Mesodermal cell (in vitro differentiated cells): ENCODE data around the gene BMP6.
A peak's percentile ranks its signal among the peaks of the same experiment; 100 is the strongest.

Source experiments
- H3K27ac ChIP-seq: 2 replicates; pipeline ENCODE4 v1.7.0; 2013; ENCODE audit warnings: mild to moderate bottlenecking, low read depth, low read length, moderate library complexity; ENCODE audit not compliant: severe bottlenecking
- H3K36me3 ChIP-seq: 2 replicates; pipeline ENCODE4 v1.7.1; 2013; ENCODE audit warnings: mild to moderate bottlenecking, low read length, moderate library complexity; ENCODE audit not compliant: control insufficient read depth, insufficient read depth
- H3K4me1 ChIP-seq: one replicate; pipeline ENCODE4 v1.7.1; 2013; ENCODE audit warnings: mild to moderate bottlenecking, low read length; ENCODE audit not compliant: insufficient read depth, control insufficient read depth, poor library complexity, severe bottlenecking
- H3K4me3 ChIP-seq: 2 replicates; pipeline ENCODE4 v1.7.0; 2013; ENCODE audit warnings: low read length, control low read depth, mild to moderate bottlenecking; ENCODE audit not compliant: insufficient read depth, poor library complexity, severe bottlenecking; ENCODE audit errors: extremely low read depth
- H3K9me3 ChIP-seq: 2 replicates; pipeline ENCODE4 v1.7.1; 2013; ENCODE audit warnings: mild to moderate bottlenecking, low read length, moderate library complexity; ENCODE audit not compliant: control insufficient read depth
- WGBS, 2 experiments: methylation state at CpG; one replicate each; pipeline ENCODE4 v1.1.5; 2013; ENCODE audit warnings: missing lambda C conversion rate in 2 of 2; ENCODE audit not compliant: insufficient coverage in 2 of 2; 5-methylcytosine and 5-hydroxymethylcytosine counted together

Gene BMP6

GRCh38 chr6:7730001-7730783, 4.3 kb downstream of the BMP6 start:
- H3K4me1 ChIP-seq = peaks cover 19% of the 10 kb centered on the region
- H3K27ac ChIP-seq = peak overlapping the region; percentile 41
- 100% methylated on average over 1 of the region's 5 CpGs; no CpG with 5 or more reads in 1 of the 2 experiments for WGBS, 2 experiments
- H3K4me3 ChIP-seq = peak overlapping the region; percentile 50
- H3K9me3 ChIP-seq = no peaks in the 10 kb centered on the region
- peaks cover 23% of the 10 kb centered on the region for H3K36me3 ChIP-seq

- Histone ChIP-seq H3K4me3 (no peak overlapping the region), H3K27ac (peak overlapping the region; percentile 41), H3K4me1 (peaks cover 19% of the 10 kb centered on the region), H3K9me3 (no peaks in the 10 kb centered on the region), H3K36me3 (peaks cover 23% of the 10 kb centered on the region)
- 76 to 80% methylated on average over 1 to 5 of the region's 10 CpGs for WGBS, 2 experiments
Measured at GRCh38 chr6:7730784-7731227, 4.9 kb downstream of the BMP6 start.

- H3K9me3 ChIP-seq = no peaks in the 10 kb centered on the region
- peaks cover 23% of the 10 kb centered on the region for H3K36me3 ChIP-seq
- H3K4me3 ChIP-seq = no peak overlapping the region
- H3K4me1 ChIP-seq = peaks cover 19% of the 10 kb centered on the region
- no CpG with 5 or more reads among the region's 2 CpGs for WGBS, 2 experiments
- peak overlapping the region; percentile 41 for H3K27ac ChIP-seq
Measured at GRCh38 chr6:7731294-7731693, 5.4 kb downstream of the BMP6 start.

- H3K27ac ChIP-seq = no peak overlapping the region
- H3K36me3 ChIP-seq = peaks cover 23% of the 10 kb centered on the region
- H3K9me3 ChIP-seq = no peaks in the 10 kb centered on the region
- H3K4me1 ChIP-seq = peaks cover 19% of the 10 kb centered on the region
- no peak overlapping the region for H3K4me3 ChIP-seq
Measured at GRCh38 chr6:7732228-7732627, 6.3 kb downstream of the BMP6 start.

GRCh38 chr6:7734707-7735383, 8.9 kb downstream of the BMP6 start:
- H3K9me3 ChIP-seq = no peaks in the 10 kb centered on the region
- H3K36me3 ChIP-seq = peaks cover 28% of the 10 kb centered on the region
- 93 to 94% methylated on average over 10 to 12 of the region's 18 CpGs for WGBS, 2 experiments
- H3K27ac ChIP-seq = no peak overlapping the region
- H3K4me3 ChIP-seq = no peak overlapping the region
- peaks cover 11% of the 10 kb centered on the region for H3K4me1 ChIP-seq

GRCh38 chr6:7737106-7737505, 11.2 kb downstream of the BMP6 start:
- H3K9me3 ChIP-seq = no peaks in the 10 kb centered on the region
- WGBS, 2 experiments = 88 to 94% methylated on average over 3 of the region's 3 CpGs
- no peaks in the 10 kb centered on the region for H3K4me1 ChIP-seq
- H3K27ac ChIP-seq = no peak overlapping the region
- peaks cover 26% of the 10 kb centered on the region for H3K36me3 ChIP-seq
- no peak overlapping the region for H3K4me3 ChIP-seq

GRCh38 chr6:7737867-7738266, 12.0 kb downstream of the BMP6 start:
- Histone ChIP-seq H3K4me1 (no peaks in the 10 kb centered on the region), H3K4me3 (no peak overlapping the region), H3K36me3 (peaks cover 19% of the 10 kb centered on the region), H3K9me3 (no peaks in the 10 kb centered on the region), H3K27ac (no peak overlapping the region)
- 100% methylated on average over 1 of the region's 2 CpGs for WGBS, 2 experiments

GRCh38 chr6:7742223-7742785, 16.4 kb downstream of the BMP6 start:
- Histone ChIP-seq H3K27ac (no peak overlapping the region), H3K9me3 (no peaks in the 10 kb centered on the region), H3K4me1 (no peaks in the 10 kb centered on the region), H3K4me3 (no peak overlapping the region), H3K36me3 (peaks cover 10% of the 10 kb centered on the region)
- WGBS, 2 experiments = 90% methylated on average over 9 to 10 of the region's 10 CpGs

GRCh38 chr6:7745942-7746341, 20.0 kb downstream of the BMP6 start:
- peaks cover 8% of the 10 kb centered on the region for H3K36me3 ChIP-seq
- H3K27ac ChIP-seq = no peak overlapping the region
- no peaks in the 10 kb centered on the region for H3K9me3 ChIP-seq
- H3K4me1 ChIP-seq = no peaks in the 10 kb centered on the region
- no peak overlapping the region for H3K4me3 ChIP-seq
- WGBS, 2 experiments = 90 to 96% methylated on average over 9 to 10 of the region's 10 CpGs

- 94 to 96% methylated on average over 5 to 10 of the region's 10 CpGs for WGBS, 2 experiments
- peaks cover 10% of the 10 kb centered on the region for H3K36me3 ChIP-seq
- H3K4me3 ChIP-seq = no peak overlapping the region
- no peaks in the 10 kb centered on the region for H3K9me3 ChIP-seq
- H3K4me1 ChIP-seq = no peaks in the 10 kb centered on the region
- H3K27ac ChIP-seq = no peak overlapping the region
Measured at GRCh38 chr6:7747016-7747415, 21.1 kb downstream of the BMP6 start.

GRCh38 chr6:7747433-7747832, 21.5 kb downstream of the BMP6 start:
- Histone ChIP-seq H3K9me3 (no peaks in the 10 kb centered on the region), H3K4me3 (no peak overlapping the region), H3K27ac (no peak overlapping the region), H3K4me1 (no peaks in the 10 kb centered on the region), H3K36me3 (peaks cover 13% of the 10 kb centered on the region)
- 87 to 100% methylated on average over 4 of the region's 5 CpGs for WGBS, 2 experiments
